H54 (cell line): ENCODE data around the gene CBX7.
"Not testable (repeated sequence)": the region's sequence is repeated elsewhere in the genome, so short reads cannot be mapped to it uniquely, and the experiment has no call there.

Experiments used
- DNase-seq: peaks from one replicate; pipeline ENCODE4 v3.0.0; 2011; ENCODE audit warnings: low spot score, mixed read lengths; ENCODE audit not compliant: insufficient read length
- FAIRE-seq: peaks from 3 replicates; lab custom pipeline; 2011; peaks lifted over from hg19 to GRCh38; lab: Jason Lieb, UNC
- POLR2A ChIP-seq: IDR thresholded peaks from 2 replicates; pipeline ENCODE4 v1.6.1; 2011; ENCODE audit warnings: low read depth, mild to moderate bottlenecking, low read length

Gene CBX7

DNA sequence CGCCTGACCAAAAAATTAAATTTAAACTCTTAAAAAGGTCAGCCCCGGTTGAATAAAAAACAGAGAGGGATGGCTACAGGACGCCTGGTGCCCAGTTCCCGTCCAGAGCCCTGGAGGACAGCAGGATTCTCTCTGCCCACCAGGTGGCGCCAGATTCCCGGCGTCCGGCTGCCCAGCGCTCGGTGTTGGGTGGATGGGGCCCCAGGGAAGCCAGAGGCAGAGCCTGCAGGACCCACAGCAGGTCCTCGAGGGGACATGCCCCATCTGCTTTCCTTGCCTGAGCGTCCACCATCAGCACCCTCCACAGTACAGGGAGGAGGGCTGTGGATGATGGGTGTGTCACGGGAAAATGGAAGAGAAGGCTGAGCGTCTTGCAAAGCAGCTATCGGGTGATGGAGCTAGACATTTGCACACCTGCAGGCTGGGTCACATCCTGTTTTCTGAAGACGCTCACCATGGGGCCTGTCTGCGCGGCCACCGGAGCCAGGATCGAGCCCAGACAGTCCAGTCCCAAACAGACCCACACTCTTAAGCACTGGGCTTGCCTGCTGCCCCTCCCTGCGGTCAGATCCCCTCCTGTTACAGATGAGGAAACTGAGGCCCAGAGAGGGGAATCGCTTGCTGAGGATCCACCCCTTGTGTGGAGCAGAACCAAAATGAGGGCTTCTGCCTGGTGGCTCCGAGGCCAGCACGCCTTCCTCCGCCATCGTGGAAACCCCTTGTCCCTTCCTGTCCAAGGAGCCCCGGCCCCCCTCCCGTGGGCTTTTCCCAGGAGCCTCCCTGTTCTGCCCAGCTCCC lies 18.5 kb upstream of the CBX7 start:
- no peak for TF ChIP-seq POLR2A
- DNase-seq (peak; percentile 71), FAIRE-seq (no peak)

DNA sequence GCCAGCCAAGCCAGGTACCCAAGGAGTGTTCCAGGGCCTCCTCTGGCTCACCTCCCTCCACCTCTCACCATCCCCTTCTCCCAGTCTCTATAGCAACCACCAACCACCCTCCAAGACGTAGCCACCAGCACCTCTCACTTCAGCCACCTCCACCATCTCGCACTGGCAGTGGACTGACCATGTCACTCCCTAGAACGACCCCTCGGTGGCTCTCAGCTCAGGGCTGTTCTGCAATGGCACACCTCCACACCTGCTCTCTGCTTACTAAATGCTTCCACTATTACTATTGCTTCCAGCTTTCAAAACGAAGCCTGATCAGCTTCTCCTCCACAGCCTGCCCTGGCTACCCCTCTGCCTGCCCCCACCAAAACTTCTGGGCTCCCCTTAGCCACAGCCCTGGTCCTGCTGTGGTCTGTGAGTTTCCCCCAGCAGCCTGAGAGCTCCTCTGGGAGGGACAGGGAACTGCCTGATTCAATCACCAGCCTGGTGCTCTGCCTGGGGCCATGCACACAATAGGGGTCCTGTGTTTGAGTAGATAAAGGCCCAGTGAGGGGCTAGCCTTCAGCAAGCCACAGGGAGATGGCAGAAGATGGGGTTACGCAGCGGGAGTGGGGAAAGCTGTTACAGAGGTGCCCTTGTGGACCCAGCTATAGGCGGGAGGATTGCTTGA lies 17.5 kb upstream of the CBX7 start:
- DNase-seq, result no peak
- TF ChIP-seq POLR2A, result no peak
- FAIRE-seq, result no peak

DNA sequence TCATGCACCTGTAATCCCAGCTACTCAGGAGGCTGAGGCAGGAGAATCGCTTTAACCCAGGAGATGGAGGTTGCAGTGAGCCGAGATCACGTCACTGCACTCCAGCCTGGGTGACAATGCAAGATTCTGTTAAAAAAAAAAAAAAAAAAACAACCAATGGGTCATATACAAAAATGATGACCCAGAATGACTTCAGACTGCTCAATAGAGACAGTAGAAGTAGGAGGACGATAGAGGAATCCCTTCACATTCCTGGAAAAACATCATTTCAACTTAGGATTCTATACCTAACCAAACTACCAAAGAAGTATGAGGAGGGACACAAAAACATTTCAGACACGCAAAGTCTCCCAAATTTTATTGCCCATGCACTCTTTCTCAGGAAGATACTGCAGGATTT lies 14.1 kb upstream of the CBX7 start:
- no peak for FAIRE-seq
- no peak for DNase-seq
- TF ChIP-seq POLR2A, result no peak

DNA sequence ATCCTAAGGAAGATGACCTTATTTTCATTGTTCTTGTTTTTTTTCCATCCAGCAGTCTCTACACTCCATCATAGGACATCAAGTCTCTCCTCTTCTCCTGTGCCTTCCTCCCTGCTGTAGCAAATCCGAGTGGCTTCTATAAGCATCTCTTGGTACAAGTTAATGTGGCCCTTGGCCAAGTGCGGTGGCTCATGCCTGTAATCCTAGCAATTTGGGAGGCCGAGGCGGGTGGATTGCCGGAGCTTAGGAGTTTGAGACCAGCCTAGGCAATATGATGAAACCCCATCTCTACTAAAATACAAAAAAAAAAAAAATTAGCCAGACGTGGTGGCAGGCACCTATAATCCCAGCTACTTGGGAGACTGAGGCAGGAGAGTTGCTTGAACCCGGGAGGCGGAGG lies 3.6 kb upstream of the CBX7 start:
- not testable (repeated sequence) for FAIRE-seq, DNase-seq

DNA sequence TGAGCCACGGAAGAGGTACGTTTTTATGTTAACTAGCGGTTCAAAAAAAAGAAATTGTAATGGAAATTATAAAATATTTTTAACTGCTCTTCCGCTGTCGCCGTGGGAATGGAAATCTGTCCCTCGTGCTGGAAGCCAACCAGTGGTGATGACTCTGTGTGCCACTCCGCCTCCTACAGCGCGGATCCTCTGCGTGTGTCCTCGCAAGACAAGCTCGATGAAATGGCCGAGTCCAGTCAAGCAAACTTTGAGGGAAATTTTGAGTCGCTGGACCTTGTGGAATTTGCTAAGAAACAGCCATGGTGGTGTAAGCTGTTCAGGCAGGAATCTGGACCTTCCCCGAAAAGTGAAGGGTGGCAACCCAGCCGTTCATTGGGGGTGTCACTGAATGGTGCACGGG lies 2.9 kb upstream of the CBX7 start:
- FAIRE-seq, result no peak
- no peak for DNase-seq
- no peak for TF ChIP-seq POLR2A

DNA sequence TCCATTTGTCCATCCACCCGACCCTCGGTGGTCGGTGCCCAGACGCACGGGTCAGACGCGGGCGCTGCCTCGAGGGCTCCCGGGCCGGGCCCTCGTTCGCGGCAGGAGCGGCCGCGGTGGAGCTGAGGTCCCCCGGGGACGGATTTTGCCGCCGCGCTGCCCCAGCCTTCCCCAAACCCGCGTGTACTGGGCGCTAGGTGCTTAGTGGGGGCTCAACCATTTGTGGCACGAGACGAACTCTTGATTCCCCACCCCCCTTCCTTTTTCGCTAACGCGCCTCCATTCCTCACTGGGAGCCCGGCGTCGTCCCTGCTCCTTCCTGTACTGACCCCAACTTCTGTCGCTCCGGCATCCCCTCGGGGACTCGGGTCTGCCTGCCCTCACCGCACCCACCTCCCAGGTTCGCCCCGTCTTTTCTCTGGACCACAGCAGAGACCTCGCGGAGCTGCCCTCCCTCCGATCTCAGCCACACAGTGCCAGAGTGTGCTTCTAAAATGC lies 789 bp upstream of the CBX7 start:
- no peak for DNase-seq
- no peak for FAIRE-seq
- no peak for TF ChIP-seq POLR2A

DNA sequence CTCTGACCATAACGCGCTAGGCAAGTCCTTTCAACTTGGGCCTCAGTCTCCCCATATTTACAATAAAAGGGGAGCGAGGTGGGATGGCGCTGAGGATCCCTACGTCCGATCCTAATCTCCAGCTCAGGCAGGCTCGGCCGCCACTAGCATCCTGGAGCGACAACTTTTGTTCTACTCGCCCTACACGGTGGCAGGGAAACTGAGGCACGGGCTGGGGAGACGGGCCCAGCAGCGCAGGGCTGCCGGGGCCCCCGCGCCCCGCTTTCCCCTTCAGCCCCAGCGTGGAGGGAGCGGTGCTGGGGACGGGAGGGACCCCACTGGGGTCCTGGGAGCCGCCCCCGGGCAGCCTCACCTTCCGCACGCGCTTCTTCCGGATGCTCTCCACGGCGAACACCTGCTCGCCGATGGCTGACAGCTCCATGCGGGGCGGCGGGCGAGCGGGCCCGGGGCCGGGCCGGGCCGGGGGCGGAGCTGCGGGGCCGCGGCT lies 413 bp downstream of the CBX7 start:
- TF ChIP-seq POLR2A, result no peak
- no peak for FAIRE-seq
- no peak for DNase-seq

DNA sequence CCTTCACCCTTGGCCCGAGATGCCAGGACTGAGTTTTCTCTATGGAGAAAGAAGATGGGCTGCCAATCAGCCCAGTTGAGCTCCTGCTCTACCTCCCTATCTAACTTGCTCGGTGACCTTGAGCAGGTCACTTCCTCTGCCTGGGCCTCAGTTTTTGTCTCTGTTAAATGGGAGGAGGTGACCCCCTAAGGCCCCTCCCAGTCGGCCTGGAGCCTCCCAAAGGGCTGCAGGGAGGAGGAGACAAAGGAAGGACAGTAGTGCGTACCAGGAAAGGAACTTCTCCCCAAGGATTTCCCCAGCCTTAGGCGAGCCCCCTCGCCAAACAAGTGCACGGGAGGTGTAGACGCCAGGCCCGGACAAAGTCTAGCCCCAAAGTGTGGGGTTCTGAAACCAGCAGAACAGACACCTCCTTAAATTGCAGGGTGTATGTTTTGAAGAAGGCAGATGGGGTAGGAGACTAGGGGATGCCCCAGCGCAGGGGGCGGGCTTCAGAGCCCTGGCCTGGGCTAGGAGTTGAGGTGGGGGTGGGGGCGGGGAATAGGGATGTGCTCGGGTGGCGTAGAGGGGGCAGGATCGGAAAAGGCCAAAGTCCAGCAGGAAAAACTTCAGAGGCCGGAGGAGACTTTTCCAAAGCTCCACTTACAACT lies 1.0 kb downstream of the CBX7 start:
- TF ChIP-seq POLR2A, result no peak
- DNase-seq (no peak), FAIRE-seq (no peak)

DNA sequence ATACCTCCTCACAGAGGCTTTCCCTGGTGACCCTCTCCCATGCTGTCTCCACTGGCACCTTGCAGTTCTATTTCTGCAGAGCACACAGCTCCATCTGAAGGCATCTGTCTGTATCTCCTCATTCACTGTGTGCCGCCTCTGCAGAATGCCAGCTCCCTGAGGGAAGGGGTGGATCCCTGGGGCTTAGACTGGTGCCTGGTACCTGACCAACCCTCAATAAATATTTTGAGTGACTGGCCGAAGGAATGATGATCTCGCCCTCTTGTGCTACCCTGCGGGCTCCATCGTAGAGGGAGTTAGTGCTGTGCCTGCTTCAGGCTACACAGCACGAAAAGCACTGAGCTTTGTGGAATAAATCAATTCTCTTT lies 1.6 kb downstream of the CBX7 start:
- FAIRE-seq (no peak), DNase-seq (no peak)
- TF ChIP-seq POLR2A, result no peak

DNA sequence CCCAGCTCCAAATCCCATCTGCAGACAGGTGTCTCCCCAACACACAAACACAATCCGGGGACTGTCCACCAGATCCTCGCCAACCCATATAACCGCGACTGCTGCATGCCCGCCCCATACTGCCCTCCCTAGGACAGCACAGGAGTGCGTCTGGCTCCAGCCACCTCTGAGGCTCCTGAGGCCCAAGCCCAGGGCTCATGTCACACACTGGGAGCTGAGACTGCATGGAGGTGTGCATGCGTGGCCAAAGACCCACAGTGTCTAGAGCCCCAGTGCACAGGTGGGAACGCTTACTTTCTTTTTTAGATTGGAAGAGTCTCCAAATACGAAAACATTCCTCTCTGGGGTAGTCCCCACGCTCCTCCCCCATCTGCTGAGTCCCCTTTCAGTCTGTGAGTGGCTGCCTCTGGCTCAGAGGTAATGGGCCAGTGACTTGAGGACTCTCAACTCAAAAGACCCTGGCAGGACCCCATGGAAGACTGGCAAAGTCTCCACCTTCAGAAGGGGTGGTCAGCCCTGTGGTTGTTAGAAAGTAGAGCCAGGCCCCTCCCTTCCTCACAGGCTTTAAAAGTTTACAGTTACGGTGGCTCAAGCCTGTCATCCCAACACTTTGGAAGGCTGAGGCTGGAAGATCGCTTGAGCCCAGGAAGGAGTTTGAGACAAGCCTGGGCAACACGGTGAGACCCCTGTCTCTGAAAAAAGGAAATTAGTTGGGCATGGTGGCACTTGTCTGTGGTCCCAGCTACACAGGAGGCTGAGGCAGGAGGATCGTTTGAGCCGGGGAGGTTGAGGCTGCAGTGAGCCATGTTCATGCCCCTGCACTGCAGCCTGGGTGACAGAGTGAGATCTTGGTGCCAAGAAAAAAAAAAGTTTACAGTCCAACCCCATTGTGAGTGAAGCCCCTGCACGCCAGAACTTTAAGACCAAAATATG lies 2.3 kb downstream of the CBX7 start:
- FAIRE-seq (no peak), DNase-seq (no peak)
- TF ChIP-seq POLR2A, result no peak

DNA sequence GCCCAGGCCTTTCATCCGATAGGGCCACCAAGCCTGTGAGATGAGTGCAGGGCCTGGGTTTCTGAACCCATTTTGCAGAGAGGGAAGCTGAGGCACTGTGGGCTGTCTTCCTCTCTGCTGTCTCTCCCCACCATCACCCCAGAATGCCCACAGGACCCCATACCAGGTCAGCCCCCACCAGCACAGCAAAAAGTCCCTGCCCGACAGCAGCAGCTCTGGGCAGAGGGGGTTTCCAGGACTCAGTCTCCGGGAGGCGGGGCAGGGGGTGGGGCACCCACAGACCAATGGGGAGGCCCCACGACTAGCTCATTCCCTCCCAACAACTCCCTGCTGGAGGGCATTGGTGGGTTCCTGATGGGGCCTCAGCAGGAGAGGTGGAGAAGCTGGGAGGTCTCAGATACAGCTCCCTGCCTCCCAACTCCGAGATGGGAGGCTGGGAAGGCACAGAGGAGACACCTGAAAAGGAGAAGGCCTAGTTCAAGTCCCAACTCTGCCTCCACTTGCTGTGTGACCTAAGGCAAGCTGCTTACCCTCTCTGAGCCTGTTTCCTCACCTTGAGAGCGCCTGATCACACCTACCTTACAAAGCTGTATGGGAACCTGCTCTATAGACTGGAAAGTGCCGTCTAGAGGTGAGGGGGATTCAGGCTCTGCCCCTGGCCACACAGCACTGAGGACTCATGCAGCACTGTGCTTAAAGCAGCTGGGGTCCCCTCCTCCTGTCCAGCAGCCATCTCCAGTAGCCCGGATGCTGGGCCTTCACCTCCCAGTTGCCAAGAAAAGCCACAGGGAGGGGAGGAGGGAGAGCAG lies 3.5 kb downstream of the CBX7 start:
- no peak for DNase-seq
- no peak for FAIRE-seq
- TF ChIP-seq POLR2A, result no peak

DNA sequence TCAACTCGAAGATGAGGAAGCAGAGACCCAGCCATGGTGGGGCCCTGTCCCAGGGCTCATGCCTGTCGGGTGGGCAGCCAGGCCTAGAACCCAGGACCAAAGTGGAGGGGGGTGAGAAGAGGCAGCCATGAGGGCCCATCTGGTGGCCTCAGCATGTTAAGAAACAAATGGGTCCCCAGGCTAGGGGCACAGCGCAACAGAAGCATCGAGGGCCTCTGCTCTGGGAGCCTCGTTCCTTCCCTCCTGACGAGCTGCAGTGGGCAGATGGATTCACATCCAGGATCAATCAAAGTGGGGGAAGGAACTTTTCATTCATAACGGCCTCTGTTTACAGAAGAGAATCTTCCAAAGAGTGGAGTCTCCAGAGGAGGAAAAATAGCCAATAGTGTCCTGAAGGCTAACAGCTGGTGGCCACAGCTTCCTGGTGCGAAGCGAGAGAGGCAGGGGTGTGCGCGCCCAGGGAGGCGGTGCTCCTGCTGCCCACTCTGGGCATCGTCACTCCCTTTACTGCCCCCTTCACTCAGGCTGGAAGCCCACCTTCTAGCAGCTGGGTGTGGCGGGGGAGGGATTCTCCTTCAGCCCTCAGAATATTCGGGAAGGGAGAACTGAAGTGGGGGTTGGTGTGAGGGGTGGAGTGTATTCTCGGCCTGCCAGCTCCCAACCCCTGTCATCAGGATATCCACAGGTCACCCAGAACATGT lies 4.3 kb downstream of the CBX7 start:
- DNase-seq, result no peak
- no peak for TF ChIP-seq POLR2A
- no peak for FAIRE-seq
